NCI-H446 (cell line): ENCODE results near the gene GNA15.
"Not testable (repeated sequence)": the region's sequence is repeated elsewhere in the genome, so short reads cannot be mapped to it uniquely, and the experiment has no call there.

Experiments
- DNase-seq, 2 experiments: peaks; one replicate each; lab custom pipeline; 2025; lab: John Stamatoyannopoulos, UW

GNA15 gene

DNA sequence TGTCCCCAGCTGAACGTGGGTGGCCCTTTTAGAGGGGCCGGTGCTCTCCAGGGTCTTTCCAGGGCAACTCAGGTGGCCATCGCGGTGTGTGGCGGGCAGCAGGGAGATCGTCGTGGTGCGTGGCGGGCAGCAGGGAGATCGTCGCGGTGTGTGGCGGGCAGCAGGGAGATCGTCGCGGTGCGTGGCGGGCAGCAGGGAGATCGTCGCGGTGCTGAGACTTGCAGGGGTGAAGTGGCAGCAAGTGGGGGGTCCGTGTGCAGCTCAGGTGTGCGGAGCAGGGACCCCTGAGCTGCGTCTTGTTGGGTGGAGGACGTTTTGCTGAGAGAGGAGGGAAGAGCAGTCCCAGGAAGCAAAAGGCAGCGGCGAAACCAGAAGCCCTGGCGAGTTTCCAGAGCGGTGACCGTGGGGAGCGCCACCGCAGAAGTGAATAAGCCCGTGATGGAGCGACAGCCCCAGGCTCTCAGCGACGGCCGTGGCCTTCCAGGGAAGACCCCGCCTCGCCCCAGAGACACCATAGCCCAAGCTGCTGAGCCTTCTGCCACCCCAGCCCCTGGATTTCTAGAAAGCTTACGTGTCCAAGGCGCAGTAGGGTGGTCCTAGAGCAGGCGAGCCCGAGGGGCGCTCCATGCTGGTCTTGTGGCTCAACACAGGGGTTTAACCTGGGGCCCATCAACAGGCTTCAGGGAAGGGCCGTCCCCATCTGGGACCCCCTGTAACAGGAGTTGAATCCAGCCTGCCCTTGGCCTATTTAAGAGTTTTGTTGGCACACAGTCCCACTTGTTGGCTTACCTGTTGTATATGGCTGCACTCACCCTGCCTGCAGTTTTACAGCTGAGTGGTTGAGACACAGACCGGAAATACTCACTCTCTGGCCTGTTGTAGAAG lies 55.3 kb downstream of the GNA15 start:
- no peak for DNase-seq

DNA sequence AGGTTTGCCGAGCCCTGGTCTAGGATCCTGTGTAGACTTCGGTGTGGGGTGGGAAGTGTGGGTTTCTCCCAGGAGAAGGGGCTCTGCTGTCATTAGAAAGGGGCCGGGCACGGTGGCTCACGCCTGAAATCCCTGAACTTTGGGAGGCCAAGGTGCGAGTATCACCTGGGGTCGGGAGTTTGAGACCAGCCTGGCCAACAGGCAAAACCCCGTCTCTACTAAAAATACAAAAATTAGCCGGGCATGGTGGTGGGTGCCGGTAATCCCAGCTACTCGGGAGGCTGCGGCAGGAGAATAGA lies 55.9 kb downstream of the GNA15 start:
- DNase-seq = not testable (repeated sequence)

DNA sequence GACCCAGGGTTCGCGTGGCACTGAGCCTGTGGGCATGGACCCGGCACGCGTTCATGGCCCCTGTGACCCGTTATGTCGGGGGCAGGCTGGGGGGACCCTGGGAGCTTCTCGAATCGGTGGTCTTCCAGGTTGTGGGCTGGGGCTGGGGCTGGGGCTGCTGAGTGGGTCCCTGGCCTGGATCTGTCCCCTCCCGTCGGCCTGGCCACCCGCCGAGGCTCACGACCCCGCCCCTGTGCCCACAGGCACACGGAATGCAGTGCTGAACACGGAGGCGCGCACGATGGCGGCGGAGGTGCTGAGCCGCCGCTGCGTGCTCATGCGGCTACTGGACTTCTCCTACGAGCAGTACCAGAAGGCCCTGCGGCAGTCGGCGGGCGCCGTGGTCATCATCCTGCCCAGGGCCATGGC lies 56.4 kb downstream of the GNA15 start:
- DNase-seq = no peak

DNA sequence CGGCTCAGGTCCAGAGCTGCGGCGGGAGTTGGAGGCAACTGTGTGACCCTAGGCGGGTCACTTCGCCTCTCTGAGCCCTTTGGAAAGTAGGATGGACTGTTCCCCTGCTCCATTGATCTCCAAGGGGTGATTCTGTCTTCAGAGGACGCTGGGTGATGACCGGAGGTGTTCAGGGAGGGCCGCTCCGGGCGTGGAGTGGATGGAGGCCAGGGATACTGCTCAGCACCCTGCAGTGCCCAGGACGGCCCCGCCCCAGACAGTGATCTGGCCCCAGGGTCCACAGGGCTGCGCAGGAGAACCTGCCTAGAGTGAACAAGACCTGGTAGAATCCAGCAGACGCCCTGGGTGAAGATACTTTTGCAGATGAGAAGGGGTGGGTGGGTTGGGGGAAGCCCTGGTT lies 56.9 kb downstream of the GNA15 start:
- no peak for DNase-seq

DNA sequence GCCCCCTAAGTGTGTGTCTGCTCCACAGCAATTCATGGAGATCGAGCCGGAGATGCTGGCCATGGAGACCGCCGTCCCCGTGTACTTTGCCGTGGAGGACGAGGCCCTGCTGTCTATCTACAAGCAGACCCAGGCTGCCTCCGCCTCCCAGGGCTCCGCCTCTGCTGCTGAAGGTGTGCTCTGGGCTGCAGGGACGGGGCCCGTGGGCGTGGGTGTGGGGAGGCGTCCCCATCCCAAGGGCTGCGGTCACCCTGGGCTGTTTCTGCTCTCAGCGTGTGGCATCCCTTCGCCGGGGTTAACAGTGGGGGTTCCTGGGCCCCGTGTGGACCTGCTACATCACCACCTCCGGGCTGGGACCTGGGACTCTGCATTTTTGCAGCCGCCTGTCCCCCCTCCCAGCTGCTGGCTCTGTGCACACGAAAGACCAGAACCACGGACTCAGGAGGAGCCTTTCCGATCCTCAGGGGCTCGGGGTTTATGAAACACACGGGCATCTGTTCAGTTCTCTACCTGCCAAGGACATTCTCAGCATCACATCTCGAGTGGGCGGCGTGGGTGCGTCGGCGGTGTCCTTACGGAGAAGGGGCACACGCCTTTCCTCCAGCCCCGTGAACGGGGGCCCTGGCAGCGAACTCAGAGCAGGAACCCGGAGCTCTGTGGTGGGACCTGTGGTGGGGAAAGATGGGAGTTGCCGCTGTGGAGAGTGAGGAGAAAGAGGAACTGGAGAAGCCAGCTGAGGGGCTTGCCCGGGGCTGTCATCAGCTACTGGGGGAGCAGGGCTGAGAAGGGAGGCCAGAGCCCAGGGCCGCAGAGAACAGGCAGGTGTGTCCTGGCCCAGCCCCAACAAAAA lies 57.6 kb downstream of the GNA15 start:
- DNase-seq = no peak

DNA sequence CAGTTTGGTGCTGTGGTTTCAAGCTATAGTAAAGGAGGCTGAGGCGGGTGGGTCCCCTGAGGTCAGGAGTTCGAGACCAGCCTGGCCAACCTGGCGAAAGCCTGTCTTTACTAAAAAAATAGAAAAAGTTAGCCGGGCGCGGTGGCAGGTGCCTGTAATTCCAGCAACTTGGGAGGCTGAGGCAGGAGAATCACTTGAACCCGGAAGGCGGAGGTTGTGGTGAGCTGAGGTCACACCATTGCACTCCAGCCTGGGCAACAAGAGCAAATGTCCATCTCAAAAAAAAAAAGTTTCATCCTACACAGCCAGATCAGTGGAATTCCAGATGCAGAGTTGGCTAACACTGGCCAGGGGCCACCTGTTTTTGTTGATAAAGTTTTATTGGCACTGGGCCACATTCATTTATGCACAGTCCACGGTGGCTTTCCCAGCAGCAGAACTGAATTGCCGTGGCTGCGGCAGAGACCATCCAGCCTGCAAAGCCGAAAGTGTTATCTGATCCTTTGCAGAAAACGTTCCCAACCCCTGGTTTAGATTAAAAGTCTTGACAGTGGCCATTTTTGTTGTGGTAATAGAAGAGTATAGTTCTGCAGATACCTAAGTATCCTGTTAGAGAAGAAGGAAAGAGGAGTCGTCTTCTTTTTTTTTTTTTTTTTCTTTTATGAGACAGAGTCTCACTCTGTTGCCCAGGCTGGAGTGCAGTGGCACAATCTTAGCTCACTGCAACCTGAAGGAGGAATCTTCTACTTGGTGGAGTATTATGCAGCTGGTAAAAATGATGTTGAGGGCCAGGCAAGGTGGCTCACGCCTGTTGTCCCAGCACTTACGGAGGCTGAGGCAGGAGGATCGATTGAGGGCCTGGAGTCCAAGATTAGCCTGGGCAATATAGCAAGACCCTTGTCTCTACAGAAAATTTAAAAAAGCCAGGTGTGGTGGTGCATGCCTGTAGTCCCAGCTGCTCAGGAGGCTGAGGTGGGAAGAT lies 58.6 kb downstream of the GNA15 start:
- DNase-seq = no peak

DNA sequence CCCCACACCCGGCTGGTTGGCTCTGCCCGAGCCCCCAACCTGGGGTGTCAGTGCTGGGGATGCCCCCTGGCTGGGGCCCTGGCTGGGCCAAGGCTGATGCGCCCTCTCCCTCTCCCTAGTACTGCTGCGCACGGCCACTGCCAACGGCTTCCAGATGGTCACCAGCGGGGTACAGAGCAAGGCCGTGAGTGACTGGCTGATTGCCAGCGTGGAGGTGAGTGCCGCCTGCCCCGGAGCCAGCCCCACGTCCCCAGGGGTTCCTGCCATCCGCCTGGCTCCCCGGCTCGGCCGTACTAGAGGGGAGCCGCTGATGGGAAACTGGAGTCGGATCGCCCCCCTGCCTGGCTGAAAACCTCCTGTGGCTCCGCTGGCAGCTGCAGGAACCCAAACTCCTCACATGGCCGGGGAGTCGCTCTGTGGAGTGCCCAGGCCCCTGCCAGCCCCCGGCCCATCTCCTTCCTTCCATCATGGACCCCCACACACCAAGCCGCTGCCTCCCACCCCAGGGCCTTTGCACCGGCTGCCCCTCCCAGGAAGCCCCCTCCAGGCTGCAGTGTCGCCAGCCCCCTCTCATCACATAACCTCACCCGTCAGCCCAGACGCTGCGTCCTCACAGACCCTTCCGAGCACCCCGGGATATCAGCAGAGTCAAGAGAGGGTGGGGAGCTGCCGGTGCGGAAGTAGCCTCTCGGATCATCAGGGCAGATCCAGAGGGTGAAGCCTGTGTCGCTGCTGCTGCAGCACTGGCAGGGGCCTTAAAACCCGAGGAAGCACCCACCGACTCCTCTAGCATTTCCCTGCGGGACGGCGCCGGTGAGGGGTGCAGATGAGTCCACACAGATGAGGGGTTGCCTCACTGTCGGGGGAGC lies 60.5 kb downstream of the GNA15 start:
- DNase-seq = peak in 1 of 2 experiments; percentile 76

DNA sequence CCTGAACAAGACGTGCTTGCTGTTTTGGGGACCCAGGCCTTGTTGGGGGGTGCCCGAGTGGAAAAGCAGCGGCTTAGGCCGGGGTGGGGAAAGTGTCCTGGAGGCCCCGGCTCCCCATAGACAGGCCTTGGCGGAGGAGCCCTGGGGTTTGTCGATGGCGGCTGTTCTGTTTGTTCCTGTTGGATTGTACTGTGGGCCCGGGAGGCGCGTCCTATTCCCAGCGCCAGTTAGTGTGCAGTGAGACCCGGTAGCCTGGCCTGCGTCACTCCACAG lies 61.0 kb downstream of the GNA15 start:
- no peak for DNase-seq

DNA sequence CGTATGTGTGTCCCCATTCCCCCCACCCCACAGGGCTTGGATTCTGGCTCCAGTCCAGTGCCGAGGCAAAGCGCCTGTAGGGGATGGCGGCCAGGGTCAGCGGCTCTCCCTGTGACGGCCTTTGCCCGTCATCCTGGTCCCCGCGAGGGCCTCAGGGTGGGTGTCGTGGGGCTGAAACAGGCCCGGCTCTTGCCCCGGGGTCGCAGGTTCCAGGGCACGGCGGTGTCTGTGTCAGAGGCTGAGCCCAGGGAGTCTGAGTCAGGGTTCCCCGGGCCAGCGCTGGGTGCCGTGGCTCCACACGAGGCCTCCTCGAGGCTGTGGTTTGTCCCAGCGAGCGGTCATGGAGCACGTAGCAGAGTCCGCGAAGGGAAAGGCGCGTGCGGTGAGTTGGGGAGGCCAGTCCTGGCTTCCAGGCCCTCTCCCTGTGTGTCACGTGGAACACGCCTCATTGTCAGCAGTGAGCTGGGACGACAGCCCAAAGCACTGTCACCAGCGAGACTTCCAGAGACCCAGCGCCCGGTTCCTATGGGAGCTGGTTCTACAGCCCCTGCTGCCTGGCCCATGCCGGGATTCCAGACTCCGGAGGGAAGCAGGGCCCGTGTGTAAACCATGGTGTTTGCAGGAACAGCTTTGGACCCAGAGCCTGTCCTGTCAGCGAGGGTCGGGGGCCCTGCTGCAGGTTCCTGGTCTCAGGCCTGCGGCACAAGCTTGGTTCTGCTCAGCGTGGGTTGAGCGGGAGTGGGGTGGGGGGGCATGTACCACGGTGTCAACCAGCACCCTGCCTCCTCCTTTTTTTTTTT lies 63.3 kb downstream of the GNA15 start:
- DNase-seq = no peak

DNA sequence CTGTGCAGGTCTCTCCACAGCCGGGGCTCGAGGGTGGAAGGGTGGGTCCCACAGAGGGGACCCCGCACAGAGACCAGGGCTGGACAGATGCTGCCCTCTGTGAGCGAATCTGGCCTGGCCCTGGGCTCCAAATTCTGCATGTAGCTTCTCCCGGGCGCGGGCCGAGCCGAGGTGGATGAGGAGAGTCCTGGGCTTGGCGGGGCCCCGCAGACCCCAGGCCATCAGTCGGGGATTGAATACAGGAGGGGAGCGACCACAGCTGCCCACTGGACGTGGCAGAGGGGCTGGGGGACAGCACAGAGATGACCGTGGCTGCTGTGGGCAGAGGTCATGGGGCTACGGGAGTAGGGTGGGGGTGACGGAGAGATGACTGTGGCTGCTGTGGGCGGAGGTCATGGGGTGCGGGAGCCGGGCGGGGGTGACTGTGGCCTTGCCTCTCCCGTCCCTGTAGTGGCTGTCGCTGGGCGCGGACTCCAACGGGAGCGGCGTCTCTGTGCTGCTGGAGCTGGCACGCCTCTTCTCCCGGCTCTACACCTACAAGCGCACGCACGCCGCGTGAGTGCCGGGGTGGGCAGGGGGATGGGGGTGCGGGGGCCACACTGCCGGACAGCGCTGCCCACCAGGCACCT lies 65.4 kb downstream of the GNA15 start:
- DNase-seq = no peak

DNA sequence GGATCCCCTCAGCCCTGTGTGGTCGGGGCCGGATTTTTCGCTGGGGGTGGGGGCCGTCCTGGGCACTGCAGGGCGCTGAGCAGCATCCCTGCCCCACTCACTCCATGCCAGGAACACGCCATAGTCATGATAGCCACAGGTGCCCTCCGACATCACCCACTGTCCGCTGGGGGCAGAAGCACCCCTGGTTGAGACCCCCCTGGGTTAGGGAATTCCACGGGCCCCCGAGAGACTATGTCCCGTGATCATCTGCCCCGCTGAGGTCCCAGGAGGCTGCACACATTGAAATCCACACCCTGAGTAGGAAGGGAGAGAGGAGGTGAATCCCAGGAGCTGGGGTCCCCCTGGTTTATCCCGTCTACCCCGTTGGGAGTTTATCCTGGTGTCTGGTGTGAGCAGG lies 66.1 kb downstream of the GNA15 start:
- no peak for DNase-seq

DNA sequence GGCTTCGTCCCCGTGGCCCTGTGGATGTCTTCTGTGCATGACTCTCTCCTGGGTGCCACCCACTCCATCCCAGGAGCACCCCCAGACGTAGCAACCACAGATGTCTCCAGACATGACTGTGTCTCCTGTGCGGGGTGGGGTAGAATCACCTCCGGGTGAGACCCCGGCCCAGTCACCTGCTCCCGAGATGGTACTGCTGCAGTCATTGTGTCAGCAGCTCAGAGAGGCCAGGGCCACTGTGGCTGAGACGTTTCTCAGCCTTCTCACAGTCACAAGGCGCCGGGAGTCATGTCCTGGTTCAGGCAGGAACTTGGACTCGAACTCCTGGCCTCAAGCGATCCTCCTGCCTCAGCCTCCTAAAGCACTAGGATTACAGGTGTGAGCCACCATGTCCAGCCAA lies 66.5 kb downstream of the GNA15 start:
- DNase-seq = no peak

DNA sequence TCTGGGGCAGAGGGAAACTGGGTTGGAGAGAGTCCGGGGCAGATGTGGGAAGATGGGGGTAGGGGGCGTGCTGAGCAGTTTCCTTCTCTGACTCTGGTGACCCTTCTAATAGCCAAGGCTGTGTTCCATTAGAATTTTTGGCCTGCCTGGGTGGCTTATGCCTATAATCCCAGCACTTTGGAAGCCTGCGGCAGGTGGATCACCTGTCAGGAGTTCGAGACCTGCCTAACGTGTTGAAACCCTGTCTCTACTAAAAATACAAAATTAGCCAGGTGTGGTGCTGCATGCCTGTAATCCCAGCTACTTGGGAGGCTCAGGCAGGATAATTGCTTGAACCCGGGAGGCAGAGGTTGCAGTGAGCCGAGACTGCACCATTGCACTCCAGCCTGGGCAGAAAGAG lies 67.1 kb downstream of the GNA15 start:
- not testable (repeated sequence) for DNase-seq

DNA sequence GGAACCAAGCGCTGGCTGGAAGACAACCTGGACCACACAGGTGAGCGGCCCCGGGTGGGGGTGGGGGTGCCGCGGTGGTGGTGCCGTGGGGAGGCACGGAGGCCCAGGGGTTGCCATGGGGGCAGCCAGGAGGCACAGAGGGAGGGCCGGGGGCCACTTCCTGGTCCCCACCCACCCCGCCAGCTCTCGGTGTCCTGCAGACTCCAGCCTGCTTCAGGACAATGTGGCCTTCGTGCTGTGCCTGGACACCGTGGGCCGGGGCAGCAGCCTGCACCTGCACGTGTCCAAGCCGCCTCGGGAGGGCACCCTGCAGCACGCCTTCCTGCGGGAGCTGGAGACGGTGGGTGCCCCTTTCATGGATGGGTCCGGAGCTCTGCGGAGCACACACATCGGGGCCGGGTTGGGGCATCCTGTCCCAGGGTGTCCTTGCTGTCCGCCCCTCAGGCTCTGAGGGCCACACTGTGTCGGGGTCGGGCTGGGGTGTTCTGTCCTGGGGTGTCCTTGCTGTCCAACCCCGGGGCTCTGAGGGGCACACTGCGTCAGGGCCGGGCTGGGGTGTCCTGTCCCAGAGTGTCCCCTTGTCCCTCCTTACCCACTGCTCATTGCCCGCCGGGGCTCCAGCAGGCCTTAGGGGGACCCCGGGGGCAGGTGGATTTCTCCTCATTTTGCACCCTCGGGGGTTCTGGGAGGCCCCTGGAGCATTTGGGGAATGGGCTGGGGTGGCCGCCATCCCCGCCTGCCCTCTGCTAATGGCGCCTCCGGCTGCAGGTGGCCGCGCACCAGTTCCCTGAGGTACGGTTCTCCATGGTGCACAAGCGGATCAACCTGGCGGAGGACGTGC lies 68.2 kb downstream of the GNA15 start:
- no peak for DNase-seq

DNA sequence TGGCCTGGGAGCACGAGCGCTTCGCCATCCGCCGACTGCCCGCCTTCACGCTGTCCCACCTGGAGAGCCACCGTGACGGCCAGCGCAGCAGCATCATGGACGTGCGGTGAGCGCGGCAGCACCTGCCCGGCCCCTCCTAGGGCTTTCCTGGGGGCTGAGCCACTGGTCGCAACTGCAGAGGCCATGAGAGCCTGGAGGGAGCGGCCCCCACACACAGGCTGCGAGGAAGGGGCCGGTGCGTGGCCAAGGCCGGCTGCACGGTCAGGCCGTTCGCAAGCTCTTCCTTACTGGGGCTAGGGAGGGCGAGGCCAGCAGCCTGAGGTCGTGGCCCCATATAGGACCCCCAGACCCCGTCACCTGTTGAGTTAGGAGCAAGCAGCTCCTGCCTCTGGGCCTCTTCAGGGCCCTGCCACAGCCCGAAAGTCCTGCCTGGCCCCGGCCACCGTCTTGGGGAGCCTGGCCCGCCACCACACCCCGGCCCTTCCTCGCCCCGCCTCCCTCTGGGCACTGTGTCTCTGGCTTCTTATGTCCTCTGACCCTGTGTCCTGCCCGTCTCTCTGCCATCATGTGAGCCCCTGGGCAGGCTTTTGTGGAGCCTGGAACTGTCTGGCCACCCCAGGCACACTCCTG lies 68.9 kb downstream of the GNA15 start:
- no peak for DNase-seq

DNA sequence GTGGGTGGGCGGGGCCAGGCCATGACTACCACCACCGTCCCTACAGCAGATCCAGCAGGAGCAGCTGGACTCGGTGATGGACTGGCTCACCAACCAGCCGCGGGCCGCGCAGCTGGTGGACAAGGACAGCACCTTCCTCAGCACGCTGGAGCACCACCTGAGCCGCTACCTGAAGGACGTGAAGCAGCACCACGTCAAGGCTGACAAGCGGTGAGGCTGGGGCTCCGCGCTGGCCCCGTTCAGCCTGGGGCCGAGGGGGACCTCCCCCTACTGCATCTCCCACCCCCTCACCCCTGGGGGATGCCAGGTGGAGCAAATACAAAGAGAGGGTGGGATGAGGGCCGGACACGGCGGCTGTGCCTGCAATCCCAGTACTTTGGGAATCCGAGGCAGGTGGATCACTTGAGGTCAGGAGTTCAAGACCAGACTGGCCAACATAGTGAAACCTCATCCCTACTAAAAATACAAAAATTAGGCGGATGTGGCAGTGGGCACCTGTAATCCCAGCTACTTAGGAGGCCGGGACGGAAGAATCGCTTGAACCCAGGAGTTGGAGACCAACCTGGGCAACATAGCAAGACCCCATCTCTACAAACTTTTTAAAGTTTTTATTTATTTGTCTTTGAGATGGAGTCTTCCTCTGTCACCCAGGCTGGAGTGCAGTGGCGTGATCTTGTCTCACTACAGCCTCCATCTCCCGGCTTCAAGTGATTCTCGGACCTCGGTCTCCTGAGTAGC lies 70.6 kb downstream of the GNA15 start:
- DNase-seq = no peak

DNA sequence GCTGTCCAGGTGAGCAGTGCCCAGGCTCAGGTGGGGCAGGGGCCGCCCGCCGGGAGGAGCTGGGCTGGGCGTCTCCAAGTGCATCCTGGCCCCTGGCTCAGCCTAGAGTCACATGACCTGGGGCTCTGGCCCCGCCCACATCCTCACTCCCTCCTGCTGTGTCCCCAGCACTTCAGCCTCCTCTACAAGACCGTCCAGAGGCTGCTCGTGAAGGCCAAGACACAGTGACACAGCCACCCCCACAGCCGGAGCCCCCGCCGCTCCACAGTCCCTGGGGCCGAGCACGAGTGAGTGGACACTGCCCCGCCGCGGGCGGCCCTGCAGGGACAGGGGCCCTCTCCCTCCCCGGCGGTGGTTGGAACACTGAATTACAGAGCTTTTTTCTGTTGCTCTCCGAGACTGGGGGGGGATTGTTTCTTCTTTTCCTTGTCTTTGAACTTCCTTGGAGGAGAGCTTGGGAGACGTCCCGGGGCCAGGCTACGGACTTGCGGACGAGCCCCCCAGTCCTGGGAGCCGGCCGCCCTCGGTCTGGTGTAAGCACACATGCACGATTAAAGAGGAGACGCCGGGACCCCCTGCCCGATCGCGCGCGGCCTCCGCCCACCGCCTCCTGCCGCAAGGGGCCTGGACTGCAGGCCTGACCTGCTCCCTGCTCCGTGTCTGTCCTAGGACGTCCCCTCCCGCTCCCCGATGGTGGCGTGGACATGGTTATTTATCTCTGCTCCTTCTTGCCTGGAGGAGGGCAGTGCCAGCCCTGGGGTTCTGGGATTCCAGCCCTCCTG lies 71.8 kb downstream of the GNA15 start:
- no peak for DNase-seq
